ENCODE data around the gene INPP4A. TPM values are rescaled to one million over a fixed set of nuclear protein-coding genes. Genes with fewer than 3 reads are reported as not detected.

The INPP4A gene
- total and polyA plus RNA-seq, 10 of the 15 experiments (the other 5 are each of a cell fraction or from before 2014, with no cell fraction given), result 4.7 to 62.3 (median 36.9) TPM

DNA sequence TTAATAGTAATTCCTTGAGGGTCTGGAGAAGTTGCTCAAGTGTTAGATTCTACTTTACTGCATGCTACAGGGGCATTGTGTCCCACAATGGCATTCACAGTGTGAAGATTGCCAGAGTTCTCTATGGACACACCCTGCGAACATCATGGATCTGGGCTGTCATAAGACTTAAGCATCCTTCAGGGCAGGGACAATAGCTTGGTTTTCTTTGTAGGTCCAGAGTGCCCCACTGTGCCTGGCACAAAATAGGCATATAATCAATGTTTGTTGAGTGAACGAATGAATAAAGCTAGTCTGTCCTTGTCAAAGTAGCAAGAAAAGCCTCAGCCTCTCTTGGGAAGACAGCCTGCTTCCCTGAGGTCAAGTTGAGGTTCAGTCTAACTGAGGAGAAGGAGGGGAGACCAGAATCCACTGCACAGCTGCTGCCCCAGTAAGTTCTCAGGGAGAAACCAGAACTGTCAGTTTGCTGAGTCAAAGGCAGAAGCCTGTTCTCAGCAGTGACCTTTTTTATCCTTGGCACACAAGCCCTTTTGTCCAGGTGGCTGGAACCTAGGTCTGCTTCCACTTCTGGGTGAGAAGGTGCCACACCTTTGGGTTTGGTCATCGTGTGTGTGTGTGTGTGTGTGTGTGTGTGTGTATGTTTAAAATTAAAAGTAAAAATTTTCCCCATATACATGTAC, 15.0 kb downstream of the INPP4A start (continued):
- peak; percentile 92 for TF ChIP-seq IRF4 (IDR thresholded peaks at IDR 0.05; ENCODE audit: low read depth, low read length)
- peak; percentile 53; the same call in 1 of the 2 replicates for TF ChIP-seq PKNOX1 (IDR thresholded peaks at IDR 0.05)
- TF ChIP-seq EP300 (IDR thresholded peaks at IDR 0.05; ENCODE audit: borderline replicate concordance in 1 of 2, control insufficient read depth in 1 of 2, low read depth in 2 of 2, low read length in 2 of 2), result peak; percentile 53 to 74; a peak in 2 of 4 replicates
- no peak for TF ChIP-seq NBN (IDR thresholded peaks at IDR 0.05)
- peak; percentile 90 for TF ChIP-seq BCL11A (IDR thresholded peaks at IDR 0.05; ENCODE audit: low read depth, low read length)
- peak; percentile 97 for TF ChIP-seq TCF3 (IDR thresholded peaks at IDR 0.05; ENCODE audit: borderline replicate concordance, insufficient read depth, low read depth, low read length)
- TF ChIP-seq, protein P1, sequence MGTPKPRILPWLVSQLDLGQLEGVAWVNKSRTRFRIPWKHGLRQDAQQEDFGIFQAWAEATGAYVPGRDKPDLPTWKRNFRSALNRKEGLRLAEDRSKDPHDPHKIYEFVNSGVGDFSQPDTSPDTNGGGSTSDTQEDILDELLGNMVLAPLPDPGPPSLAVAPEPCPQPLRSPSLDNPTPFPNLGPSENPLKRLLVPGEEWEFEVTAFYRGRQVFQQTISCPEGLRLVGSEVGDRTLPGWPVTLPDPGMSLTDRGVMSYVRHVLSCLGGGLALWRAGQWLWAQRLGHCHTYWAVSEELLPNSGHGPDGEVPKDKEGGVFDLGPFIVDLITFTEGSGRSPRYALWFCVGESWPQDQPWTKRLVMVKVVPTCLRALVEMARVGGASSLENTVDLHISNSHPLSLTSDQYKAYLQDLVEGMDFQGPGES (IDR thresholded peaks at IDR 0.05), result no peak
- TF ChIP-seq CHD4 (IDR thresholded peaks at IDR 0.05), result no peak
- TF ChIP-seq IKZF1 (conservative IDR thresholded peaks at IDR 0.05), result peak; percentile 81
- peak; percentile 84 for TF ChIP-seq NR2F1 (conservative IDR thresholded peaks at IDR 0.05)
- TF ChIP-seq ASH2L (IDR thresholded peaks at IDR 0.05; ENCODE audit: borderline replicate concordance, low read depth), result no peak
- TF ChIP-seq IKZF2 (IDR thresholded peaks at IDR 0.05), result peak; percentile 82 to 84
- TF ChIP-seq YY1 (IDR thresholded peaks at IDR 0.05; ENCODE audit: low read depth, low read length), result 0 out of 2 replicates have a peak, but pooled peaks have one; percentile 15
- TF ChIP-seq JUND (IDR thresholded peaks at IDR 0.05; ENCODE audit: low read depth, low read length), result no peak
- 0 out of 2 replicates have a peak, but pooled peaks have one; percentile 30 for TF ChIP-seq TARDBP (IDR thresholded peaks at IDR 0.05; ENCODE audit: borderline replicate concordance)
- peak in 1 of 2 experiments; percentile 92; a peak in 2 of 4 replicates for TF ChIP-seq ETV6 (conservative IDR thresholded peaks at IDR 0.05 in 1 of 2, IDR thresholded peaks at IDR 0.05 in 1 of 2; ENCODE audit: borderline replicate concordance in 1 of 2, low read depth in 1 of 2)
- TF ChIP-seq HCFC1 (IDR thresholded peaks at IDR 0.05; ENCODE audit: low read length), result no peak
- TF ChIP-seq ZNF384 (IDR thresholded peaks at IDR 0.05; ENCODE audit: borderline replicate concordance, low read depth, low read length), result no peak
- no peak for TF ChIP-seq SUZ12 (IDR thresholded peaks at IDR 0.05; ENCODE audit: unreplicated experiment)
- no peak for TF ChIP-seq SREBF2 (IDR thresholded peaks at IDR 0.05; ENCODE audit: low read length)
- TF ChIP-seq MEF2B (IDR thresholded peaks at IDR 0.05; ENCODE audit: partially characterized antibody, poor library complexity, severe bottlenecking), result peak; percentile 60
- no peak for TF ChIP-seq RBBP5 (conservative IDR thresholded peaks at IDR 0.05)

Measured in GM12878 (cell line).